CD4-positive, alpha-beta T cell treated with Interleukin-10 for 1 hour (primary cell): ENCODE measurements around the gene RAB6A.
"Not testable (repeated sequence)": the region's sequence is repeated elsewhere in the genome, so short reads cannot be mapped to it uniquely, and the experiment has no call there.

Experiments
- DNase-seq: peaks from one replicate; pipeline ENCODE4 v3.0.0-alpha.2; 2020

The RAB6A gene

GRCh38 chr11:73716153-73717056 is 44.5 kb downstream of the RAB6A start:
- peak; percentile 5 for DNase-seq

GRCh38 chr11:73715541-73715940 is 45.3 kb downstream of the RAB6A start:
- DNase-seq, result no peak

GRCh38 chr11:73710964-73711363 is 49.9 kb downstream of the RAB6A start:
- no peak for DNase-seq

- no peak for DNase-seq
These were observed 55.8 kb downstream of the RAB6A start for GRCh38 chr11:73705053-73705452.

GRCh38 chr11:73693899-73694525 is 66.9 kb downstream of the RAB6A start:
- no peak for DNase-seq

- DNase-seq, result no peak
These were observed 80.2 kb downstream of the RAB6A start for GRCh38 chr11:73680687-73681086.

GRCh38 chr11:73676552-73676951 is 84.3 kb downstream of the RAB6A start:
- not testable (repeated sequence) for DNase-seq

GRCh38 chr11:73671701-73672100 is 89.2 kb downstream of the RAB6A start:
- no peak for DNase-seq

GRCh38 chr11:73670808-73671207 is 90.1 kb downstream of the RAB6A start:
- DNase-seq, result no peak

- no peak for DNase-seq
These were observed 93.0 kb downstream of the RAB6A start for GRCh38 chr11:73667891-73668290.

- no peak for DNase-seq
These were observed 96.0 kb downstream of the RAB6A start for GRCh38 chr11:73664877-73665276.

- no peak for DNase-seq
These were observed 97.0 kb downstream of the RAB6A start for GRCh38 chr11:73663604-73664495.

GRCh38 chr11:73662445-73663157 is 98.3 kb downstream of the RAB6A start:
- no peak for DNase-seq

GRCh38 chr11:73661035-73661628 is 99.7 kb downstream of the RAB6A start:
- DNase-seq, result peak; percentile 86

- no peak for DNase-seq
These were observed 100.3 kb downstream of the RAB6A start for GRCh38 chr11:73660497-73661034.

GRCh38 chr11:73659961-73660360 is 100.9 kb downstream of the RAB6A start:
- no peak for DNase-seq

GRCh38 chr11:73656985-73657384 is 103.9 kb downstream of the RAB6A start:
- DNase-seq, result no peak

- DNase-seq, result no peak
These were observed 105.2 kb downstream of the RAB6A start for GRCh38 chr11:73655686-73656085.

GRCh38 chr11:73654482-73655021 is 106.3 kb downstream of the RAB6A start:
- DNase-seq, result no peak

- no peak for DNase-seq
These were observed 106.9 kb downstream of the RAB6A start for GRCh38 chr11:73653996-73654395.

GRCh38 chr11:73652856-73653559 is 107.9 kb downstream of the RAB6A start:
- no peak for DNase-seq
